Gastroesophageal sphincter (tissue), 3 donors: ENCODE measurements around the gene IL1RAPL1.

ENCODE experiments used
- EP300 ChIP-seq: sonication (generic); formaldehyde crosslinking; IDR thresholded peaks from one replicate; pipeline ENCODE4 v1.6.1; 2017; ENCODE audit warnings: antibody characterized with exemption, mild to moderate bottlenecking
- POLR2A ChIP-seq, 2 donors: fragments of 450-650 bp; IDR thresholded peaks; one replicate each; pipeline ENCODE4 v1.6.1; 2017; ENCODE audit warnings: antibody characterized with exemption in 2 of 2, mild to moderate bottlenecking in 2 of 2, moderate library complexity in 1 of 2
- POLR2AphosphoS5 ChIP-seq: sonication (generic); formaldehyde crosslinking; IDR thresholded peaks from one replicate; pipeline ENCODE4 v1.6.1; 2017; ENCODE audit warnings: antibody characterized with exemption
- TF ChIP-seq, protein P1 (sequence below), 4 experiments: fragments of 200-600 bp in 2 of 4; fragments of 450-650 bp in 2 of 4; sonication (generic) in 1 of 4; IDR thresholded peaks; one replicate each; pipeline ENCODE4 v1.5.1; 2017 to 2019; ENCODE audit warnings: antibody characterized with exemption in 4 of 4, mild to moderate bottlenecking in 2 of 4, moderate library complexity in 2 of 4

DNA sequence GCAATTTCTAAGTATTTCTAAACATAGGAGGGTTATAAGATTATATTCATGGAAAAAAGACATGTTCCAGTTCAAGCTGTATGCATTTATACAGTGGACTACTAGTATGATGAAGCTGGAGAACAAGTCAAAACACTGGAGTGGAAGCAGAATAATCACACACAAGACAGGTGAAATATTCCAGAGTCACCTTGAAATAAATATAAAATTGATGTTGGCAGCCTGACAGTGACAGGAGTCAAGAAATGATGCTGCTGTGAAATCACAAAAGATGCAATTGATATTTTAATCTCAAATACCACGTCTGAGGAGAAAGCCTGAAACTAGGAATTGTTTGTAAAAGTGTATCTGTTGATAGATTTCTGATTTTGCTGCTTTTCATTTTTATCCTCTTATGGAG lies 667.3 kb downstream of the IL1RAPL1 start:
- TF ChIP-seq, protein P1, sequence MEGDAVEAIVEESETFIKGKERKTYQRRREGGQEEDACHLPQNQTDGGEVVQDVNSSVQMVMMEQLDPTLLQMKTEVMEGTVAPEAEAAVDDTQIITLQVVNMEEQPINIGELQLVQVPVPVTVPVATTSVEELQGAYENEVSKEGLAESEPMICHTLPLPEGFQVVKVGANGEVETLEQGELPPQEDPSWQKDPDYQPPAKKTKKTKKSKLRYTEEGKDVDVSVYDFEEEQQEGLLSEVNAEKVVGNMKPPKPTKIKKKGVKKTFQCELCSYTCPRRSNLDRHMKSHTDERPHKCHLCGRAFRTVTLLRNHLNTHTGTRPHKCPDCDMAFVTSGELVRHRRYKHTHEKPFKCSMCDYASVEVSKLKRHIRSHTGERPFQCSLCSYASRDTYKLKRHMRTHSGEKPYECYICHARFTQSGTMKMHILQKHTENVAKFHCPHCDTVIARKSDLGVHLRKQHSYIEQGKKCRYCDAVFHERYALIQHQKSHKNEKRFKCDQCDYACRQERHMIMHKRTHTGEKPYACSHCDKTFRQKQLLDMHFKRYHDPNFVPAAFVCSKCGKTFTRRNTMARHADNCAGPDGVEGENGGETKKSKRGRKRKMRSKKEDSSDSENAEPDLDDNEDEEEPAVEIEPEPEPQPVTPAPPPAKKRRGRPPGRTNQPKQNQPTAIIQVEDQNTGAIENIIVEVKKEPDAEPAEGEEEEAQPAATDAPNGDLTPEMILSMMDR (IDR thresholded peaks at IDR 0.05): no peak
- TF ChIP-seq EP300 (no peak), POLR2A (IDR thresholded peaks at IDR 0.05) (no peak), POLR2AphosphoS5 (no peak)
